Heart right ventricle (tissue), 16 donors: ENCODE data around the gene MTCH1. TPM values are rescaled to one million over a fixed set of nuclear protein-coding genes. Genes with fewer than 3 reads are reported as not detected.

Experiments used
- ATAC-seq, 8 donors: fragments of 200-7000 bp; cut with Tn5 transposase; one replicate each; pipeline ENCODE4 v1.9.1; 2020; ENCODE audit warnings: mild to moderate bottlenecking in 8 of 8, moderate library complexity in 8 of 8, moderate number of reproducible peaks in 1 of 8
- DNase-seq, 2 donors: peaks; one replicate each; pipeline ENCODE4 v3.0.0-alpha.2; 2020
- H3K27ac ChIP-seq, 10 donors: fragments of 200-600 bp; sonication (generic) in 2 of 10; one replicate each; pipeline versions ENCODE4 v1.5.0 to v1.8.0; 2020 to 2022; ENCODE audit warnings: mild to moderate bottlenecking in 3 of 10
- H3K27me3 ChIP-seq, 7 donors: fragments of 200-600 bp; one replicate each; pipeline ENCODE4 v1.8.0; 2021 to 2022; ENCODE audit warnings: mild to moderate bottlenecking in 2 of 7
- H3K36me3 ChIP-seq, 9 donors: fragments of 200-600 bp; sonication (generic) in 1 of 9; one replicate each; pipeline versions ENCODE4 v1.5.0 to v1.8.0; 2020 to 2022; ENCODE audit warnings: mild to moderate bottlenecking in 2 of 9
- H3K4me1 ChIP-seq, 9 donors: fragments of 200-600 bp; sonication (generic) in 1 of 9; one replicate each; pipeline versions ENCODE4 v1.5.0 to v1.8.0; 2020 to 2022; ENCODE audit warnings: mild to moderate bottlenecking in 4 of 9
- H3K4me3 ChIP-seq, 10 donors: fragments of 200-600 bp; sonication (generic) in 2 of 10; one replicate each; pipeline versions ENCODE4 v1.5.0 to v1.8.0; 2020 to 2022; ENCODE audit warnings: mild to moderate bottlenecking in 7 of 10, moderate library complexity in 2 of 10
- H3K9me3 ChIP-seq, 11 donors: fragments of 200-600 bp in 10 of 11; sonication (generic) in 2 of 11; one replicate each; pipeline versions ENCODE4 v1.5.0 to v1.8.0; 2013 to 2022; ENCODE audit warnings: mild to moderate bottlenecking in 2 of 11, control low read depth in 1 of 11, moderate library complexity in 1 of 11
- CTCF ChIP-seq, 9 donors: fragments of 200-600 bp; sonication (generic) in 2 of 9; IDR thresholded peaks; one replicate each; pipeline versions ENCODE4 v1.5.0 to v1.8.0; 2021 to 2022; ENCODE audit warnings: antibody characterized with exemption in 9 of 9, mild to moderate bottlenecking in 5 of 9, moderate library complexity in 1 of 9
- WGBS, 2 donors: extraction: QIAGEN DNeasy Blood & Tissue Kit; methylation state at CpG; one replicate each; pipeline ENCODE4 v1.1.7; 2013; ENCODE audit warnings: inconsistent platforms in 1 of 2; 5-methylcytosine and 5-hydroxymethylcytosine counted together
- intact Hi-C, 10 donors: fragments of 100-400 bp; cut with DNase I; formaldehyde crosslinking; loops; one replicate each; pipeline versions ENCODE4 v1.11.1 to v1.14.2; 2022
- polyA plus RNA-seq, 2 donors: library from polyadenylated mRNA; stranded (reverse); fragments of 200-250 nt; gene quantifications; one replicate each; pipeline ENCODE4 v1.2.3, GENCODE V29; 2013
- total RNA-seq, 10 donors: library from RNA; stranded (reverse); fragmentation: NEBNext Ultra II Directional in 3 of 10; extraction: Animal tissue kit (Norgen Biotek cat#: 25700) in 3 of 10; gene quantifications; one replicate each; pipeline versions ENCODE4 v1.2.1 to v1.2.4, GENCODE V29; 2021 to 2023
- donor health status: Arrhythmogenic right ventricular cardiomyopathy.
- donor health status: ischemic (EF 13 %, LVEDD 7.1; RV severe dilation, severe dysfunction).
- donor health status: healthy with polysubstance abuse.
- donor health status: DM: no; HTN: yes; CAD: no.
- donor health status: DM: no; HTN: no; CAD: no.
- donor health status: ischemic (EF 25% LVEDD 6.9; RV normal size, moderate dysfunction).
- donor health status: ischemic (EF 25% LVEDD 5.7; RV mildly dilated, moderate dysfunction).
- donor health status: healthy.
- donor health status: DM: yes; HTN: yes; CAD: no.
- donor health status: Ischemic cardiomyopathy.
- donor health status: ischemic (EF 35%, LVEDD 5.7; RV mildly dilated, moderate dysfunction).
- donor health status: nonischemic (EF 11% LVEDD 7.7; RV severe dilation, severe dysfunction).
- donor health status: DM: yes; HTN: yes; CAD: no.
- donor health status: PGD.
- donor health status: ischemic (EF 29% LVEDD 5.4; RV normal size, mild dysfunction).
- donor health status: nonischemic (EF 23%, LVEDD 6.1; RV moderate dilation, normal function).

The MTCH1 gene
- total and polyA plus RNA-seq, 12 donors, result 82.6 to 341 (median 156) TPM

GRCh38 chr6:36927691-36928546, 58.1 kb downstream of the MTCH1 start:
- intact Hi-C loops, result no loop called here
- no peak overlapping the region for H3K4me3 ChIP-seq
- WGBS, 2 donors, result 45 to 54% methylated on average over 13 of the region's 13 CpGs
- peaks cover 0 to 37% (median 20%) of the 10 kb centered on the region in 9 donors for H3K4me1 ChIP-seq
- no peaks in the 10 kb centered on the region for H3K27me3 ChIP-seq
- H3K9me3 ChIP-seq, result no peaks in the 10 kb centered on the region
- no peak for TF ChIP-seq CTCF (IDR thresholded peaks at IDR 0.05)
- H3K36me3 ChIP-seq, result peaks cover 0 to 33% (median 23%) of the 10 kb centered on the region in 9 donors
- peak overlapping the region in 7 of 10 donors; percentile 3 to 83 (median 52) for H3K27ac ChIP-seq
- peak; percentile 41 to 78 (median 65) for ATAC-seq
- DNase-seq, result peak in 1 of 2 donors; percentile 27

GRCh38 chr6:36926708-36927513, 59.1 kb downstream of the MTCH1 start:
- no peaks in the 10 kb centered on the region for H3K27me3 ChIP-seq
- H3K36me3 ChIP-seq, result peaks cover 0 to 43% (median 25%) of the 10 kb centered on the region in 9 donors
- ATAC-seq, result peak in 1 of 8 donors; percentile 12
- H3K9me3 ChIP-seq, result no peaks in the 10 kb centered on the region
- H3K4me1 ChIP-seq, result peaks cover 0 to 37% (median 20%) of the 10 kb centered on the region in 9 donors
- TF ChIP-seq CTCF (IDR thresholded peaks at IDR 0.05), result no peak
- H3K4me3 ChIP-seq, result no peak overlapping the region
- WGBS, 2 donors, result 78 to 84% methylated on average over 10 of the region's 10 CpGs
- intact Hi-C loops, result no loop called here
- H3K27ac ChIP-seq, result peak overlapping the region in 6 of 10 donors; percentile 24 to 83 (median 58)
- DNase-seq, result no peak

GRCh38 chr6:36925809-36926208, 60.2 kb downstream of the MTCH1 start:
- ATAC-seq, result no peak
- H3K4me3 ChIP-seq, result no peak overlapping the region
- H3K36me3 ChIP-seq, result peaks cover 0 to 54% (median 25%) of the 10 kb centered on the region in 9 donors
- no peaks in the 10 kb centered on the region for H3K9me3 ChIP-seq
- 92 to 95% methylated on average over 4 of the region's 4 CpGs for WGBS, 2 donors
- H3K27me3 ChIP-seq, result no peaks in the 10 kb centered on the region
- TF ChIP-seq CTCF (IDR thresholded peaks at IDR 0.05), result no peak
- peak overlapping the region in 1 of 10 donors; percentile 37 for H3K27ac ChIP-seq
- no peak for DNase-seq
- peaks cover 0 to 37% (median 20%) of the 10 kb centered on the region in 9 donors for H3K4me1 ChIP-seq
- intact Hi-C loops, result no loop called here

- DNase-seq (no peak), ATAC-seq (no peak)
- TF ChIP-seq CTCF (IDR thresholded peaks at IDR 0.05), result no peak
- Histone ChIP-seq H3K4me3 (no peak overlapping the region), H3K27me3 (no peaks in the 10 kb centered on the region), H3K27ac (peak overlapping the region in 1 of 10 donors; percentile 27), H3K4me1 (peaks cover 0 to 38% (median 21%) of the 10 kb centered on the region in 9 donors), H3K9me3 (no peaks in the 10 kb centered on the region), H3K36me3 (peaks cover 0 to 63% (median 25%) of the 10 kb centered on the region in 9 donors)
- 81 to 85% methylated on average over 5 of the region's 5 CpGs for WGBS, 2 donors
- intact Hi-C loops, result no loop called here
Observed at GRCh38 chr6:36924778-36925374, 61.1 kb downstream of the MTCH1 start.
